SK-N-SH treated with all-trans-retinoic acid at 6 μM for 48 hours (cell line): ENCODE data around the gene VPS33B.

Experiments
- ATAC-seq: fragments of 200-7000 bp; cut with Tn5 transposase; 3 replicates; pipeline ENCODE4 v1.9.1; 2020; ENCODE audit warnings: mild to moderate bottlenecking, moderate library complexity
- BACH2 ChIP-seq: fragments of 250-450 bp; sonication (Bioruptor Pico); IDR thresholded peaks from 2 replicates; pipeline ENCODE4 v1.9.0; 2021; ENCODE audit warnings: mild to moderate bottlenecking, borderline replicate concordance
- CSDC2 ChIP-seq: fragments of 250-450 bp; sonication (Bioruptor Pico); IDR thresholded peaks from 2 replicates; pipeline ENCODE4 v1.5.0; 2020; ENCODE audit warnings: mild to moderate bottlenecking, moderate library complexity
- ESRRG ChIP-seq: fragments of 250-450 bp; sonication (Bioruptor Pico); IDR thresholded peaks from 2 replicates; pipeline ENCODE4 v1.6.1; 2021; ENCODE audit warnings: mild to moderate bottlenecking
- GLIS3 ChIP-seq: fragments of 250-450 bp; sonication (Bioruptor Pico); IDR thresholded peaks from 2 replicates; pipeline ENCODE4 v1.5.0; 2020; ENCODE audit warnings: mild to moderate bottlenecking, moderate library complexity
- ISL1 ChIP-seq: fragments of 250-450 bp; sonication (Bioruptor Pico); IDR thresholded peaks from 2 replicates; pipeline ENCODE4 v2.1.2; 2022; ENCODE audit warnings: mild to moderate bottlenecking, moderate library complexity
- OSR1 ChIP-seq: fragments of 250-450 bp; sonication (Bioruptor Pico); IDR thresholded peaks from 2 replicates; pipeline ENCODE4 v1.8.0; 2022; ENCODE audit warnings: moderate library complexity, mild to moderate bottlenecking, inconsistent platforms
- PATZ1 ChIP-seq: fragments of 250-450 bp; sonication (Bioruptor Pico); IDR thresholded peaks from 2 replicates; pipeline ENCODE4 v1.8.0; 2020; ENCODE audit warnings: mild to moderate bottlenecking, moderate library complexity, borderline replicate concordance
- PPARA ChIP-seq: fragments of 250-450 bp; sonication (Bioruptor Pico); IDR thresholded peaks from 2 replicates; pipeline ENCODE4 v1.5.0; 2020; ENCODE audit warnings: mild to moderate bottlenecking, borderline replicate concordance
- RARB ChIP-seq: fragments of 250-450 bp; sonication (Bioruptor Pico); IDR thresholded peaks from 2 replicates; pipeline ENCODE4 v1.8.0; 2021; ENCODE audit warnings: mild to moderate bottlenecking, moderate library complexity
- TOX ChIP-seq: fragments of 250-450 bp; sonication (Bioruptor Pico); IDR thresholded peaks from 2 replicates; pipeline ENCODE4 v1.8.0; 2021; ENCODE audit warnings: mild to moderate bottlenecking, moderate library complexity, borderline replicate concordance
- TSHZ2 ChIP-seq: fragments of 250-450 bp; sonication (Bioruptor Pico); IDR thresholded peaks from 2 replicates; pipeline ENCODE4 v1.5.0; 2020; ENCODE audit warnings: mild to moderate bottlenecking, moderate library complexity
- ZC3H10 ChIP-seq: fragments of 250-450 bp; sonication (Bioruptor Pico); IDR thresholded peaks from 2 replicates; pipeline ENCODE4 v1.5.1; 2021; ENCODE audit warnings: mild to moderate bottlenecking, moderate library complexity
- ZFP30 ChIP-seq: fragments of 450-650 bp; formaldehyde crosslinking; IDR thresholded peaks from 2 replicates; pipeline ENCODE4 v1.5.0; 2022; ENCODE audit warnings: mild to moderate bottlenecking, moderate library complexity
- ZNF565 ChIP-seq: fragments of 450-650 bp; formaldehyde crosslinking; conservative IDR thresholded peaks from 2 replicates; pipeline ENCODE4 v1.5.0; 2020; ENCODE audit warnings: low read depth, mild to moderate bottlenecking, moderate library complexity
- ZNF70 ChIP-seq: fragments of 450-650 bp; formaldehyde crosslinking; IDR thresholded peaks from 2 replicates; pipeline ENCODE4 v1.5.0; 2020; ENCODE audit warnings: mild to moderate bottlenecking, moderate library complexity
- TF ChIP-seq, protein P1 (sequence below): fragments of 250-450 bp; sonication (Bioruptor Pico); IDR thresholded peaks from 2 replicates; pipeline ENCODE4 v1.5.1; 2020; ENCODE audit warnings: low read depth, mild to moderate bottlenecking, moderate library complexity
- TF ChIP-seq, protein P2 (sequence below): fragments of 250-450 bp; sonication (Bioruptor Pico); IDR thresholded peaks from 2 replicates; pipeline ENCODE4 v1.5.1; 2021; ENCODE audit warnings: mild to moderate bottlenecking, moderate library complexity
- TF ChIP-seq, protein P3 (sequence below): fragments of 250-450 bp; sonication (Bioruptor Pico); IDR thresholded peaks from 2 replicates; pipeline ENCODE4 v1.8.0; 2021; ENCODE audit warnings: low read depth, mild to moderate bottlenecking, moderate library complexity, borderline replicate concordance

VPS33B gene

DNA sequence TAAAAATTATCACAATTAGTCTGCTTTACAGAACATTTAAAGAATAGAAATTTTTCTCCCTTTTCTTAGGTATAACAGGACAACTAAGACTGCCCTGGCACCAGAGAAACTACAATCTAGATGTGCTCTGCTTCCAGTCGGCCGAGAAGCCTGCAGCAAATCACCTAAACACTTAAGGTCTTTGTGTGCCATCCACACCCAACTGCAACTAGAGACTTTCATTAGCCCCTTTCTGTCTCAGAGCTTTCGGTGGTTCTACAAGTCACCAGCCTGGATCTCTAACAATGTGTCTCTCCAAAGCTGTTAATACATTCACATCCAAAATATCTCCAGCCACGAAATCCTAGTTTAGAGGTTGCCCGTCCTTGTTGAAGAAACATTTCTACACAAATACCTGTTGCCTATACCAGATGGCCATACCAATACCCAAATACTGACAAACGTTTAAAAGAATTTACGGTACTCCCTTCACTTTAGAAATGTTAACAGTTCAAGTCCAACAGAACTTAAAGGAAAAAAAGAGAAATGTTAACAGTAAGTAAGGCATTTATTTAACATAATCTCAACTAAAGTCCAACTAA is 34.7 kb downstream of the VPS33B start:
- TF ChIP-seq RARB (no peak), TSHZ2 (CRISPR knock-in tag) (no peak), GLIS3 (CRISPR knock-in tag) (no peak), CSDC2 (no peak), ZC3H10 (no peak), PATZ1 (CRISPR knock-in tag) (no peak), ZNF565 (CRISPR knock-in tag) (no peak)
- TF ChIP-seq, protein P1, sequence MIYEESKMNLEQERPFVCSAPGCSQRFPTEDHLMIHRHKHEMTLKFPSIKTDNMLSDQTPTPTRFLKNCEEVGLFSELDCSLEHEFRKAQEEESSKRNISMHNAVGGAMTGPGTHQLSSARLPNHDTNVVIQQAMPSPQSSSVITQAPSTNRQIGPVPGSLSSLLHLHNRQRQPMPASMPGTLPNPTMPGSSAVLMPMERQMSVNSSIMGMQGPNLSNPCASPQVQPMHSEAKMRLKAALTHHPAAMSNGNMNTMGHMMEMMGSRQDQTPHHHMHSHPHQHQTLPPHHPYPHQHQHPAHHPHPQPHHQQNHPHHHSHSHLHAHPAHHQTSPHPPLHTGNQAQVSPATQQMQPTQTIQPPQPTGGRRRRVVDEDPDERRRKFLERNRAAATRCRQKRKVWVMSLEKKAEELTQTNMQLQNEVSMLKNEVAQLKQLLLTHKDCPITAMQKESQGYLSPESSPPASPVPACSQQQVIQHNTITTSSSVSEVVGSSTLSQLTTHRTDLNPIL (CRISPR knock-in tag): no peak
- peak; percentile 12; the same call in 2 of the 3 replicates for ATAC-seq

DNA sequence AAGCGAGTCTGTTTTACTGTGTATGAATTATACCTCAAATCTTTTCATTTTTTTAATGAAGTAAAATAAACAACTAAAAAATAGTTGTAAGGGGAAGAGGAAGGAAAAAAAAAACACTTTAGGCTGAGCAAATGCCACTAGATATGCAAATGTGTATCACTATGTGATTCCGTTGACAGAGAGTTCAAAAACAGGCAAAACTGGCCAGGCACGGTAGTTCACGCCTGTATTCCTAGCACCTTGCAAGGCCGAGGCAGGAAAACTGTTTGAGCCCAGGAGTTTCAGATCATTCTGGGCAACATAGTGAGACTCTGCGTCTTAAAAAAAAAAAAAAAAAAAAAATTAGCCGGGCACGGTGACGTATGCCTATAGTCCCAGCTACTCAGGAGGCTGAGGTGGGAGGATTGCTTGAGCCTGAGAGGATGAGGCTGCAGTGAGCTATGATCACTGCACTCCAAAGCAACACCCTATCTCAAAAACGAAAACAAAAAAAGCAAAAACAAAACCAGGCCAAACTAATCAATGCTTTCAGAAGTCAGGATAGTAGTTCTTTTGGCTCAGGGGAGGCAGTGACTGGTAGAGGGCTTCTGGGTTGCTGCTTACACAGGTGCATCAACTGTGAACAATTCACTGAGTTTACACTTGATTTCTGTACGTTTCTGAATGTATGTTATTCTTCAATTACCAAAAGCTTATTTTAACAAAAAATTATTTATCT is 35.4 kb downstream of the VPS33B start:
- ATAC-seq: no peak
- no peak for TF ChIP-seq CSDC2
- TF ChIP-seq ZNF565 (CRISPR knock-in tag): no peak
- no peak for TF ChIP-seq TSHZ2 (CRISPR knock-in tag)
- no peak for TF ChIP-seq PATZ1 (CRISPR knock-in tag)
- no peak for TF ChIP-seq ZNF70 (CRISPR knock-in tag)
- TF ChIP-seq TOX (CRISPR knock-in tag): no peak
- TF ChIP-seq GLIS3 (CRISPR knock-in tag): no peak
- no peak for TF ChIP-seq BACH2 (CRISPR knock-in tag)
- no peak for TF ChIP-seq OSR1
- TF ChIP-seq ISL1 (CRISPR knock-in tag): no peak
- no peak for TF ChIP-seq ZFP30 (CRISPR knock-in tag)
- TF ChIP-seq, protein P1 (CRISPR knock-in tag): no peak
- no peak for TF ChIP-seq ESRRG (CRISPR knock-in tag)
- TF ChIP-seq RARB: no peak
- TF ChIP-seq, all 23 proteins: peak for 0

DNA sequence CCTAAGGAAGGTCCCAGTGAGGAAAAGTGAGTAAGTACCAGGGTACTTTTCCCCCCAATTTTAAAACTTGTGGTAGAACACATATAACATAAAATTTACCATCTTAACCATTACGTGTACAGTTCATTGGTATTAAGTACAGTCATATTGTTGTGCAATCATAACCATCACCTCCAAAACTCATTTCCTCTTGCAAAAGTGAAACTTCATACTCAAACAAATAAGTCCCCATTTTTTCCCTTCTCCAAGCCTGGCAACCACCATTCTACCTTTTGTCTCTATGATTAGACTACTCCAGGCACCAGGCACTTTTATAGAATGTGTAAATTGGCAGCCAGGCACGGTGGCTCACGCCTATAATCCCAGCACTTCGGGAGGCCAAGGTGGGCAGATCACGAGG is 40.3 kb downstream of the VPS33B start:
- TF ChIP-seq PPARA: no peak
- TF ChIP-seq, protein P2, sequence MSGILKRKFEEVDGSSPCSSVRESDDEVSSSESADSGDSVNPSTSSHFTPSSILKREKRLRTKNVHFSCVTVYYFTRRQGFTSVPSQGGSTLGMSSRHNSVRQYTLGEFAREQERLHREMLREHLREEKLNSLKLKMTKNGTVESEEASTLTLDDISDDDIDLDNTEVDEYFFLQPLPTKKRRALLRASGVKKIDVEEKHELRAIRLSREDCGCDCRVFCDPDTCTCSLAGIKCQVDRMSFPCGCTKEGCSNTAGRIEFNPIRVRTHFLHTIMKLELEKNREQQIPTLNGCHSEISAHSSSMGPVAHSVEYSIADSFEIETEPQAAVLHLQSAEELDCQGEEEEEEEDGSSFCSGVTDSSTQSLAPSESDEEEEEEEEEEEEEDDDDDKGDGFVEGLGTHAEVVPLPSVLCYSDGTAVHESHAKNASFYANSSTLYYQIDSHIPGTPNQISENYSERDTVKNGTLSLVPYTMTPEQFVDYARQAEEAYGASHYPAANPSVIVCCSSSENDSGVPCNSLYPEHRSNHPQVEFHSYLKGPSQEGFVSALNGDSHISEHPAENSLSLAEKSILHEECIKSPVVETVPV: no peak
- TF ChIP-seq, protein P3, sequence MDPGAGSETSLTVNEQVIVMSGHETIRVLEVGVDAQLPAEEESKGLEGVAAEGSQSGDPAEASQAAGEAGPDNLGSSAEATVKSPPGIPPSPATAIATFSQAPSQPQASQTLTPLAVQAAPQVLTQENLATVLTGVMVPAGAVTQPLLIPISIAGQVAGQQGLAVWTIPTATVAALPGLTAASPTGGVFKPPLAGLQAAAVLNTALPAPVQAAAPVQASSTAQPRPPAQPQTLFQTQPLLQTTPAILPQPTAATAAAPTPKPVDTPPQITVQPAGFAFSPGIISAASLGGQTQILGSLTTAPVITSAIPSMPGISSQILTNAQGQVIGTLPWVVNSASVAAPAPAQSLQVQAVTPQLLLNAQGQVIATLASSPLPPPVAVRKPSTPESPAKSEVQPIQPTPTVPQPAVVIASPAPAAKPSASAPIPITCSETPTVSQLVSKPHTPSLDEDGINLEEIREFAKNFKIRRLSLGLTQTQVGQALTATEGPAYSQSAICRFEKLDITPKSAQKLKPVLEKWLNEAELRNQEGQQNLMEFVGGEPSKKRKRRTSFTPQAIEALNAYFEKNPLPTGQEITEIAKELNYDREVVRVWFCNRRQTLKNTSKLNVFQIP: no peak
- ATAC-seq: no peak
